ENCODE results near the gene TRAPPC5. TPM values are rescaled to one million over a fixed set of nuclear protein-coding genes. Genes with fewer than 3 reads are reported as not detected.

TRAPPC5 gene
- polyA plus RNA-seq (2011; rRNA removed) (42.1 and 69.8 TPM in 2 replicates), polyA minus RNA-seq (2011; rRNA and poly(A)+ RNA removed) (22.0 and 22.1 TPM in 2 replicates)

DNA sequence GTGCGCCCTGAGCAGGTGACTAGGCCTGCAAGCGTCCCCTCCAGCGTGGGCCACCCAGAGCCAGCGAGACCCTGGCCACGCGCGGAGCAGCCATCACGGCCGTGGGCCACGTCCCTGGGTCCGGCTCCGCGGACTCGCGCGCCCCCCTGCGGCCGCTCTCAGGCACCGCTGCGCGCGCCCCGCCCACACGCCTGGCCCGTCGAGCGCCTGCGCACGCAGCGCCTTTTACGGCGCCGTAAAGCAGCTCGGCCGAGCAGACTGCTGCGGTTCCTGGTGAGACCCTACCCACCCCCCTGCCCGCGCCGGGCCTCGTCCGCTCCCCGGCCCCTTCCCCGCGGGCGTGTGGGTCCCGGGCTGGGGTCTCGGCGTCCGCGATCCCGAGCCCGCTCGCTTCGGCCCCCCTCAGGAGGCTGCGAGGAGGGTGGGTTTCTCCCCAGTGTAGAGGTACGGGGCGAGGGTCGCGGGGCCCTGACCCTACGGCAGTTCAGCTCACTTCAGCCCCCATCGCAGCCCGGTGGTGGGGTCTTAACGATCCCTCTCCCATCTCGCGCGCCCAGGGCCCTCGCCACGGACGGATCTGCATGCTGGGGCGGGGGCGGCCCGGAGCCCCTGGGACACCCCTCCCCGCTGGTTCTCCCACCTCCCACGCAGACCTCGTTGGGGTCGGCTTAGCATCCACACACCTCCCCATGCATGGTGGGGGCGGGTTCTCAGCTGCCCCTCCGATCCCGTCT lies at the start of gene TRAPPC5:
Gene TRAPPC5 (plus strand): TSS at position 228 of the 734 bp plus-strand sequence. CDS start 1,421 bp downstream, outside the sequence.
- peak within 1 kb of the TSS; percentile 39 for H3K27ac ChIP-seq (ENCODE audit: low read depth, low read length)
- peak; percentile 39 for DNase-seq (ENCODE audit: low read depth, low spot score)
- TF ChIP-seq, protein P1, sequence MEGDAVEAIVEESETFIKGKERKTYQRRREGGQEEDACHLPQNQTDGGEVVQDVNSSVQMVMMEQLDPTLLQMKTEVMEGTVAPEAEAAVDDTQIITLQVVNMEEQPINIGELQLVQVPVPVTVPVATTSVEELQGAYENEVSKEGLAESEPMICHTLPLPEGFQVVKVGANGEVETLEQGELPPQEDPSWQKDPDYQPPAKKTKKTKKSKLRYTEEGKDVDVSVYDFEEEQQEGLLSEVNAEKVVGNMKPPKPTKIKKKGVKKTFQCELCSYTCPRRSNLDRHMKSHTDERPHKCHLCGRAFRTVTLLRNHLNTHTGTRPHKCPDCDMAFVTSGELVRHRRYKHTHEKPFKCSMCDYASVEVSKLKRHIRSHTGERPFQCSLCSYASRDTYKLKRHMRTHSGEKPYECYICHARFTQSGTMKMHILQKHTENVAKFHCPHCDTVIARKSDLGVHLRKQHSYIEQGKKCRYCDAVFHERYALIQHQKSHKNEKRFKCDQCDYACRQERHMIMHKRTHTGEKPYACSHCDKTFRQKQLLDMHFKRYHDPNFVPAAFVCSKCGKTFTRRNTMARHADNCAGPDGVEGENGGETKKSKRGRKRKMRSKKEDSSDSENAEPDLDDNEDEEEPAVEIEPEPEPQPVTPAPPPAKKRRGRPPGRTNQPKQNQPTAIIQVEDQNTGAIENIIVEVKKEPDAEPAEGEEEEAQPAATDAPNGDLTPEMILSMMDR (IDR thresholded peaks at IDR 0.05; ENCODE audit: low read depth, low read length) = peak; percentile 64
- ChIA-PET POLR2A (interaction anchor here (0.5 to 1.0 kb wide), 6 partner anchors 28 to 144 kb away, joined by 3 to 11 read pairs (median 4); partner anchors contain the start of genes PET100 and XAB2), CTCF (interaction anchor here (0.5 to 2.2 kb wide), 43 partner anchors 9 to 581 kb away, joined by 3 to 80 read pairs (median 4); partner anchors contain the start of genes FCER2, INSR, PET100 and RETN)
- H3K27me3 ChIP-seq (ENCODE audit: control insufficient read depth, insufficient read depth, low read length) = peaks cover 3% of the 10 kb centered on the region
- peak within 1 kb of the TSS; percentile 92 for H3K4me3 ChIP-seq (ENCODE audit: low read depth, low read length)
- no peaks in the 10 kb centered on the region; the same call in 1 of the 2 replicates for H3K9me3 ChIP-seq (ENCODE audit: control insufficient read depth, insufficient read depth, low read length)

DNA sequence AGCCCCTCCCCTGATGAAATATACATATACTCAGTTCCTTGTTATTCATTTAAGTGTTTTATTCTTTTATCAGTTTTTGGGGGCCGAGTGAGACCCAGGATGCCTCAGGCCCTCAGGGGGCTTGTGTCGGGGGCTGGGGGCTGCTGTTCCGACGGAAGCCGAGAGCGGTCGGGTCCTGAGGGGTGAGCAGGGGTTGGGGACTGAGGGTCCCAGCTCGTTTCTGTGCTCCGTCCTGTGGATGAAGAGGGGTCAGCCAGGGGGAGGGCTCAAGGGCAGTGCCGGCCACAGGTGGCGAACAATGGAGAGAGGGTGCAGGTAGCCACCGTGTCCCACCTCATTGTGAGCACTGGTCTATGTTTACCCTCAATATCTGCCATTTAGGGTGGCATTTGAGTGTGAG lies 49.1 kb upstream of the TRAPPC5 start:
- Histone ChIP-seq H3K27me3 (ENCODE audit: control insufficient read depth, insufficient read depth, low read length) (no peaks in the 10 kb centered on the region), H3K27ac (ENCODE audit: low read depth, low read length) (no peak overlapping the region), H3K4me3 (ENCODE audit: low read depth, low read length) (no peak overlapping the region), H3K9me3 (ENCODE audit: control insufficient read depth, insufficient read depth, low read length) (no peaks in the 10 kb centered on the region; the same call in 1 of the 2 replicates)
- DNase-seq (ENCODE audit: low read depth, low spot score) = no peak
- ChIA-PET CTCF (interaction anchor here (2.5 kb wide), 1 partner anchor 63 kb away, joined by 14 read pairs; no protein-coding TSS in a partner anchor), POLR2A (no interaction called here)
- TF ChIP-seq, protein P1 (IDR thresholded peaks at IDR 0.05; ENCODE audit: low read depth, low read length) = no peak

DNA sequence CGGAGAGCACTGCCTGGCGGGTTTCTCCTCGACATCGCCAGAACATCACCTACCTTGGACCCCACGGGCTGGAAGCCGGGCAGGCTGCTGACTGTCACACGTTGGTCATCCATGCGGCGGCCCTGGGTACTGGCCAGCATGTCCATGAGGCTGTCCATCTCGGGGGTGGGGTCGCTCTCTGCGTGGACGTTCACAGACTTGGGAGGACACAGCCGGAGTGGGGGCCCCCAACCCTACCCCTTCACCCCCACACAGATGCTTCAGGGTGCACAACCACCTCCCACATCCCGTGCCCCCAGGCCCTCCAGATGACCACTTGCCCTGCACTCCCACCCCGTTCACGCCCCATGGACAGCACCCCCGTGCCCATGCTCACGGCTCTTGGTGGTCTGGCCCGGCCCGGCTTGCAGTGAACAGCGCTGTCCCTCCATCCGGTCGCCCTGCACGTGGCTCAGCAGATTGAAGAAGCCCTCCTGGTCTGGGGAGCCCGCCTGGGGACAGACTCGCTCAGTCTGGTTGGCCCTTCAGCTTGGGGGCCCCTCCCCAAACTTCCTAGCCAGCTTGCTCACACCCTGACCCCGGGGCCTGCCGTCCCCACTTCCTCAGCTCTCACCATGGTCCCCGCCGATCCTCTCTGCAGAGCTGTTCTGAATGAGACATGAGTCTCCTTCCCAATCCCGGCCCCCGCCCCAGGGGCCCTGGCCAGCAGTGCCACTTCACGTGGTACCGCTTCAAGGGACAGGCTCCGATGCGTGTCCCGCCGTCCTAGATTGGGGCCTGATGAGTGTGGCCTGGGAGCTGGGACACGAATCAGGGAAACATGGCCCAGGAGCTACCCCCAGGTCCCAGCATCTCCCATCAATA lies 48.1 kb upstream of the TRAPPC5 start:
- TF ChIP-seq, protein P1 (IDR thresholded peaks at IDR 0.05; ENCODE audit: low read depth, low read length) = no peak
- ChIA-PET CTCF (interaction anchor here (0.5 kb wide), 1 partner anchor 17 kb away, joined by 3 read pairs; no protein-coding TSS in a partner anchor), POLR2A (no interaction called here)
- no peaks in the 10 kb centered on the region; the same call in 1 of the 2 replicates for H3K9me3 ChIP-seq (ENCODE audit: control insufficient read depth, insufficient read depth, low read length)
- H3K4me3 ChIP-seq (ENCODE audit: low read depth, low read length) = no peak overlapping the region
- peaks cover 4% of the 10 kb centered on the region for H3K27me3 ChIP-seq (ENCODE audit: control insufficient read depth, insufficient read depth, low read length)
- no peak for DNase-seq (ENCODE audit: low read depth, low spot score)
- H3K27ac ChIP-seq (ENCODE audit: low read depth, low read length) = no peak overlapping the region

DNA sequence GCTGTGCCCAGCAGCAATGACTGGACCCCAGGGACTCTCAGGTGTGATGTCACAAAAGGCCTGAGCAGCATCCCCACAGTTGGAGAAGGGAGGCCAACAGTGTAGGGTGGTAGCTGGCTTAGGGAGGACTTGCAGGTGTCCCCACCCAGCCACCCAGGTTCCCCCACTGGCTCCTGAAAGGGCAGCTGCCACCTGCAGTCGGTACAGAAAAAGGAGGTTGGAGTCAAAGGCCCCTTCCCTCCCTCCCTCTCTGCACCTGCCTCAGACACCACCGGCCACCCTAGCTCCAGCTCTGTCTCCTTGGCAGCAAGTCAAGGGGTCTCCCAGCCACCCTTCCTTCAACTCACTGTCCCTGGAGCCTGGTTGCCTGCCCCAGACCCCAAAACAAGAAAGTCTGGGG lies 46.9 kb upstream of the TRAPPC5 start, which contains the start of gene PCP2:
Gene PCP2 (minus strand): TSS at position 22 of the 400 bp plus-strand sequence. CDS start 262 bp downstream, outside the sequence.
- H3K4me3 ChIP-seq (ENCODE audit: low read depth, low read length) = no peak within 1 kb of the TSS
- TF ChIP-seq, protein P1 (IDR thresholded peaks at IDR 0.05; ENCODE audit: low read depth, low read length) = no peak
- ChIA-PET POLR2A (interaction anchor here (0.7 kb wide), 1 partner anchor 10 kb away, joined by 3 read pairs; no protein-coding TSS in a partner anchor), CTCF (interaction anchor here (0.5 kb wide), 1 partner anchor 277 kb away, joined by 4 read pairs; no protein-coding TSS in a partner anchor)
- no peaks in the 10 kb centered on the region; the same call in 1 of the 2 replicates for H3K9me3 ChIP-seq (ENCODE audit: control insufficient read depth, insufficient read depth, low read length)
- no peak within 1 kb of the TSS for H3K27ac ChIP-seq (ENCODE audit: low read depth, low read length)
- H3K27me3 ChIP-seq (ENCODE audit: control insufficient read depth, insufficient read depth, low read length) = peaks cover 6% of the 10 kb centered on the region
- DNase-seq (ENCODE audit: low read depth, low spot score) = no peak

All from AG04450 (cell line).